ENCODE results near the gene IL20RA. TPM values are rescaled to one million over a fixed set of nuclear protein-coding genes. Genes with fewer than 3 reads are reported as not detected.

IL20RA gene, protein sequence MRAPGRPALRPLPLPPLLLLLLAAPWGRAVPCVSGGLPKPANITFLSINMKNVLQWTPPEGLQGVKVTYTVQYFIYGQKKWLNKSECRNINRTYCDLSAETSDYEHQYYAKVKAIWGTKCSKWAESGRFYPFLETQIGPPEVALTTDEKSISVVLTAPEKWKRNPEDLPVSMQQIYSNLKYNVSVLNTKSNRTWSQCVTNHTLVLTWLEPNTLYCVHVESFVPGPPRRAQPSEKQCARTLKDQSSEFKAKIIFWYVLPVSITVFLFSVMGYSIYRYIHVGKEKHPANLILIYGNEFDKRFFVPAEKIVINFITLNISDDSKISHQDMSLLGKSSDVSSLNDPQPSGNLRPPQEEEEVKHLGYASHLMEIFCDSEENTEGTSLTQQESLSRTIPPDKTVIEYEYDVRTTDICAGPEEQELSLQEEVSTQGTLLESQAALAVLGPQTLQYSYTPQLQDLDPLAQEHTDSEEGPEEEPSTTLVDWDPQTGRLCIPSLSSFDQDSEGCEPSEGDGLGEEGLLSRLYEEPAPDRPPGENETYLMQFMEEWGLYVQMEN
- 0.10 and 0.29 TPM in 2 replicates for polyA plus RNA-seq (2012; rRNA removed)
- polyA plus RNA-seq (2012; cell fraction: cytosol; rRNA removed): 0.30 and 0.55 TPM in 2 replicates
- 0.10 and 0.12 TPM in 2 replicates for polyA plus RNA-seq (2012; cell fraction: nucleus; rRNA removed)

- peak; percentile 87 for DNase-seq
- TF ChIP-seq, protein P1, sequence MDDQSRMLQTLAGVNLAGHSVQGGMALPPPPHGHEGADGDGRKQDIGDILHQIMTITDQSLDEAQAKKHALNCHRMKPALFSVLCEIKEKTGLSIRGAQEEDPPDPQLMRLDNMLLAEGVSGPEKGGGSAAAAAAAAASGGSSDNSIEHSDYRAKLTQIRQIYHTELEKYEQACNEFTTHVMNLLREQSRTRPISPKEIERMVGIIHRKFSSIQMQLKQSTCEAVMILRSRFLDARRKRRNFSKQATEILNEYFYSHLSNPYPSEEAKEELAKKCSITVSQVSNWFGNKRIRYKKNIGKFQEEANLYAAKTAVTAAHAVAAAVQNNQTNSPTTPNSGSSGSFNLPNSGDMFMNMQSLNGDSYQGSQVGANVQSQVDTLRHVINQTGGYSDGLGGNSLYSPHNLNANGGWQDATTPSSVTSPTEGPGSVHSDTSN (IDR thresholded peaks at IDR 0.05): no peak
- TF ChIP-seq RCOR1 (IDR thresholded peaks at IDR 0.05; ENCODE audit: low read length) (0 out of 2 replicates have a peak, but pooled peaks have one; percentile 3), NRF1 (IDR thresholded peaks at IDR 0.05; ENCODE audit: low read depth, low read length) (no peak), MXI1 (IDR thresholded peaks at IDR 0.05; ENCODE audit: low read depth, low read length) (peak; percentile 24; the same call in 1 of the 2 replicates)
These were observed at the start of gene IL20RA for GRCh38 chr6:137044366-137045221. Gene IL20RA, minus strand, starts transcription at chr6:137044965. Its CDS starts 237 bp downstream, at chr6:137044728.

GRCh38 chr6:137093183-137094069 lies 48.7 kb upstream of the IL20RA start:
- H3K36me3 ChIP-seq (replicated peaks in 1 of 2; ENCODE audit: control insufficient read depth in 1 of 2, insufficient read depth in 2 of 2, low read length in 1 of 2): no peaks in the 10 kb centered on the region
- ChIA-PET CTCF (interaction anchor here (0.6 to 4.1 kb wide), 73 partner anchors 9 to 773 kb away, joined by 3 to 39 read pairs (median 4); partner anchors contain the start of genes IL20RA, IL22RA2, MAP3K5 and PEX7), POLR2A (interaction anchor here (0.7 to 1.0 kb wide), 2 partner anchors 17 to 113 kb away, joined by 3 to 4 read pairs; no protein-coding TSS in a partner anchor)
- H3K27ac ChIP-seq (ENCODE audit: low read depth in 2 of 2, low read length in 1 of 2): no peak overlapping the region; a peak in 1 of 4 replicates
- no peaks in the 10 kb centered on the region for H3K9me3 ChIP-seq
- H3K4me3 ChIP-seq (ENCODE audit: low read depth in 2 of 2, low read length in 1 of 2): no peak overlapping the region
- H3K79me2 ChIP-seq (ENCODE audit: insufficient read depth): no peaks in the 10 kb centered on the region
- H3K27me3 ChIP-seq (ENCODE audit: insufficient read depth): no peaks in the 10 kb centered on the region; the same call in 1 of the 2 replicates
- H4K20me1 ChIP-seq (ENCODE audit: insufficient read depth): no peaks in the 10 kb centered on the region
- peaks cover 0 to 10% of the 10 kb centered on the region in 2 experiments; a peak in 1 of 4 replicates for H3K4me1 ChIP-seq (ENCODE audit: control insufficient read depth in 1 of 2, insufficient read depth in 2 of 2, low read depth in 1 of 2, low read length in 1 of 2)
- no peak overlapping the region for H3K9ac ChIP-seq
- DNase-seq: no peak
- no peaks in the 10 kb centered on the region for H3K9me2 ChIP-seq
- H3K4me2 ChIP-seq: no peak overlapping the region
- TF ChIP-seq, protein P2, sequence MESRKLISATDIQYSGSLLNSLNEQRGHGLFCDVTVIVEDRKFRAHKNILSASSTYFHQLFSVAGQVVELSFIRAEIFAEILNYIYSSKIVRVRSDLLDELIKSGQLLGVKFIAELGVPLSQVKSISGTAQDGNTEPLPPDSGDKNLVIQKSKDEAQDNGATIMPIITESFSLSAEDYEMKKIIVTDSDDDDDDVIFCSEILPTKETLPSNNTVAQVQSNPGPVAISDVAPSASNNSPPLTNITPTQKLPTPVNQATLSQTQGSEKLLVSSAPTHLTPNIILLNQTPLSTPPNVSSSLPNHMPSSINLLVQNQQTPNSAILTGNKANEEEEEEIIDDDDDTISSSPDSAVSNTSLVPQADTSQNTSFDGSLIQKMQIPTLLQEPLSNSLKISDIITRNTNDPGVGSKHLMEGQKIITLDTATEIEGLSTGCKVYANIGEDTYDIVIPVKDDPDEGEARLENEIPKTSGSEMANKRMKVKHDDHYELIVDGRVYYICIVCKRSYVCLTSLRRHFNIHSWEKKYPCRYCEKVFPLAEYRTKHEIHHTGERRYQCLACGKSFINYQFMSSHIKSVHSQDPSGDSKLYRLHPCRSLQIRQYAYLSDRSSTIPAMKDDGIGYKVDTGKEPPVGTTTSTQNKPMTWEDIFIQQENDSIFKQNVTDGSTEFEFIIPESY (IDR thresholded peaks at IDR 0.05; ENCODE audit: borderline replicate concordance, low read depth): no peak
- TF ChIP-seq GABPA (IDR thresholded peaks at IDR 0.05; ENCODE audit: low read depth) (no peak), GATA2 (CRISPR knock-in tag; IDR thresholded peaks at IDR 0.05) (no peak), ELF1 (IDR thresholded peaks at IDR 0.05) (no peak)
- no peaks in the 10 kb centered on the region for H3F3A ChIP-seq (replicated peaks; ENCODE audit: insufficient read depth)
- H2AFZ ChIP-seq (ENCODE audit: low read depth): no peak overlapping the region
- WGBS (ENCODE audit: low lambda C conversion rate): 58% methylated on average over 6 of the region's 6 CpGs

More at GRCh38 chr6:137044366-137045221, at the start of gene IL20RA:
- Histone ChIP-seq H3K4me1 (ENCODE audit: control insufficient read depth in 1 of 2, insufficient read depth in 2 of 2, low read depth in 1 of 2, low read length in 1 of 2) (peaks cover 0 to 3% of the 10 kb centered on the region in 2 experiments; a peak in 2 of 4 replicates), H3K9ac (peak within 1 kb of the TSS; percentile 11; the same call in 1 of the 2 replicates), H3K4me3 (ENCODE audit: low read depth in 2 of 2, low read length in 1 of 2) (peak within 1 kb of the TSS; percentile 63 to 72), H3K4me2 (peak within 1 kb of the TSS; percentile 80), H3K9me3 (no peaks in the 10 kb centered on the region), H2AFZ (ENCODE audit: low read depth) (peak within 1 kb of the TSS; percentile 86), H3K9me2 (no peaks in the 10 kb centered on the region), H3K79me2 (ENCODE audit: insufficient read depth) (no peaks in the 10 kb centered on the region), H3K27ac (ENCODE audit: low read depth in 2 of 2, low read length in 1 of 2) (peak within 1 kb of the TSS in 1 of 2 experiments; percentile 84; a peak in 2 of 4 replicates), H4K20me1 (ENCODE audit: insufficient read depth) (no peaks in the 10 kb centered on the region), H3K36me3 (replicated peaks in 1 of 2; ENCODE audit: control insufficient read depth in 1 of 2, insufficient read depth in 2 of 2, low read length in 1 of 2) (no peaks in the 10 kb centered on the region), H3K27me3 (ENCODE audit: insufficient read depth) (peaks cover 15% of the 10 kb centered on the region; the same call in 1 of the 2 replicates), H3F3A (replicated peaks; ENCODE audit: insufficient read depth) (no peaks in the 10 kb centered on the region)
- 40% methylated on average over 21 of the region's 83 CpGs for WGBS (ENCODE audit: low lambda C conversion rate)
- POLR2A ChIA-PET: interaction anchor here (1.0 to 2.8 kb wide), 8 partner anchors 17 to 123 kb away, joined by 3 to 14 read pairs (median 8); partner anchors contain the start of gene SLC35D3
- CTCF ChIA-PET: interaction anchor here (0.7 to 2.6 kb wide), 13 partner anchors 15 to 188 kb away, joined by 3 to 7 read pairs (median 3); no protein-coding TSS in a partner anchor

Data from SK-N-SH (cell line).